GM18867 (cell line): ENCODE data around the gene BSPH1.
"Not testable (repeated sequence)": the region's sequence is repeated elsewhere in the genome, so short reads cannot be mapped to it uniquely, and the experiment has no call there.

Source experiments
- ATAC-seq: cut with Tn5 transposase; IDR thresholded peaks from one replicate; pipeline ENCODE4 v1.9.1; 2021; ENCODE audit warnings: mild to moderate bottlenecking, moderate library complexity; ENCODE audit not compliant: unreplicated experiment

BSPH1 gene

DNA sequence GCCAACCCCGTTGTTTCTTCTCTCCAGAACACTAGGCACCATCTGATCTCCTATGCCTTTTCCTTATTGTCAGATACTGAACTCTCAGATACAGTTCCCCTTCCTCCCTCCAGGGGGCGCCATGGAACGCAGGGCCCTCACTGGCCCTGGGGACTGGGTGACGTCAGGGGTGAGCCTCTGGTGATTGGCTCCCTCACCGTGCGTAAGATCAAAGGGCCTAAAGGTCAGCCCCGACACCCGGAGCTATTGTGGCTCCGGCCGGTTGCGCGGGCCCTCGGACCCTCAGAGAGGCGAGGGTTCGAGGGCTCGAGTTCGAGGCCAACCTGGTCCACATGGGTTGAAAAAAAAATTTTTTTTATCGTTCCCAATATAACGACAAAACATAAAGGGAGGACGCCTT is 63.4 kb downstream of the BSPH1 start:
- not testable (repeated sequence) for ATAC-seq

- not testable (repeated sequence) for ATAC-seq
Measured at GRCh38 chr19:47920107-47920506, 71.9 kb downstream of the BSPH1 start.
